T-cell (primary cell): ENCODE results near the gene ANTKMT. TPM values are rescaled to one million over a fixed set of nuclear protein-coding genes. Genes with fewer than 3 reads are reported as not detected.
"Not testable (repeated sequence)": the region's sequence is repeated elsewhere in the genome, so short reads cannot be mapped to it uniquely, and the experiment has no call there.

Experiments used
- ATAC-seq, 4 experiments: fragments of 200-7000 bp in 3 of 4; fragments of 150-1000 bp in 1 of 4; cut with Tn5 transposase; replicated peaks in 1 of 4; 1 replicate in 3 of 4; 2 replicates in 1 of 4; pipeline ENCODE4 v1.10.0; 2021; ENCODE audit warnings: moderate library complexity in 3 of 4, mild to moderate bottlenecking in 2 of 4, moderate number of reproducible peaks in 1 of 4
- CTCF ChIA-PET, 2 donors: fragments of 300-600 bp; sonication (Branson Sonifier 250); formaldehyde crosslinking; loops; one replicate each; lab custom pipeline; 2022; ENCODE audit warnings: antibody characterized with exemption in 2 of 2; lab: Charles Lee
- POLR2A ChIA-PET, 2 donors: fragments of 300-600 bp; sonication (Branson Sonifier 250); formaldehyde crosslinking; loops; one replicate each; lab custom pipeline; 2022; ENCODE audit warnings: antibody characterized with exemption in 2 of 2; lab: Charles Lee
- DNase-seq, 35 experiments: peaks; one replicate each; pipeline versions ENCODE4 v3.0.0 to v3.0.0-alpha.2; 2013 to 2023
- H3K27ac ChIP-seq: one replicate; pipeline ENCODE4 v1.5.1; 2013; ENCODE audit warnings: low read length
- H3K27me3 ChIP-seq, 2 experiments: replicated peaks in 1 of 2; 1 replicate in 1 of 2; 2 replicates in 1 of 2; pipeline versions ENCODE4 v1.6.1 to v1.7.0; 2013; ENCODE audit warnings: low read length in 1 of 2, mixed read lengths in 1 of 2; ENCODE audit not compliant: control insufficient read depth in 2 of 2, insufficient read depth in 2 of 2; ENCODE audit errors: extremely low read depth in 1 of 2
- H3K36me3 ChIP-seq, 2 donors: 1 replicate in 1 of 2; 2 replicates in 1 of 2; pipeline versions ENCODE4 v1.6.1 to v1.7.0; 2013; ENCODE audit warnings: low read length in 1 of 2; ENCODE audit not compliant: control insufficient read depth in 2 of 2, insufficient read depth in 1 of 2; ENCODE audit errors: extremely low read depth in 1 of 2
- H3K4me1 ChIP-seq, 2 experiments: 1 replicate in 1 of 2; 2 replicates in 1 of 2; pipeline versions ENCODE4 v1.6.1 to v1.7.0; 2013; ENCODE audit warnings: low read length in 2 of 2, mixed read lengths in 1 of 2; ENCODE audit not compliant: insufficient read depth in 2 of 2, control insufficient read depth in 1 of 2; ENCODE audit errors: extremely low read depth in 1 of 2
- H3K4me3 ChIP-seq, 2 donors: 1 replicate in 1 of 2; 2 replicates in 1 of 2; pipeline versions ENCODE4 v1.5.1 to v1.7.0; 2013; ENCODE audit warnings: mild to moderate bottlenecking in 2 of 2, low read length in 1 of 2, moderate library complexity in 1 of 2; ENCODE audit not compliant: control insufficient read depth in 1 of 2; ENCODE audit errors: extremely low read depth in 1 of 2
- H3K9me3 ChIP-seq: 2 replicates; pipeline ENCODE4 v1.7.0; 2013
- H3K27ac Mint-ChIP-seq, 2 donors: one replicate each; pipeline ENCODE4 v1.8.0; 2020 to 2021; ENCODE audit warnings: mild to moderate bottlenecking in 2 of 2, mixed read lengths in 2 of 2
- H3K27me3 Mint-ChIP-seq, 2 donors: one replicate each; pipeline ENCODE4 v1.8.0; 2021 to 2022; ENCODE audit warnings: mixed read lengths in 2 of 2
- H3K36me3 Mint-ChIP-seq: one replicate; pipeline ENCODE4 v1.8.0; 2021; ENCODE audit warnings: mixed read lengths
- H3K4me1 Mint-ChIP-seq, 3 donors: one replicate each; pipeline ENCODE4 v1.8.0; 2020 to 2022; ENCODE audit warnings: mixed read lengths in 3 of 3, mild to moderate bottlenecking in 1 of 3
- H3K4me3 Mint-ChIP-seq, 3 donors: one replicate each; pipeline ENCODE4 v1.8.0; 2020 to 2022; ENCODE audit warnings: mild to moderate bottlenecking in 3 of 3, mixed read lengths in 3 of 3, moderate library complexity in 3 of 3
- H3K9me3 Mint-ChIP-seq, 3 donors: one replicate each; pipeline ENCODE4 v1.8.0; 2020 to 2022; ENCODE audit warnings: mixed read lengths in 3 of 3
- WGBS: methylation state at CpG from one replicate; pipeline ENCODE4 v1.1.5; 2013; ENCODE audit warnings: missing lambda C conversion rate; ENCODE audit not compliant: insufficient coverage; 5-methylcytosine and 5-hydroxymethylcytosine counted together
- total RNA-seq, 35 experiments: library from RNA in 6 of 35; stranded (reverse) in 6 of 35; fragments of 120-200 nt in 1 of 35; gene quantifications; one replicate each; pipeline versions ENCODE4 v1.2.1 to v1.2.4 and lab custom pipeline; 2013 to 2026

Gene ANTKMT
- total RNA-seq, 5 donors from 2014 or later (not counting 1 experiment from before 2014, with no cell fraction given) = 22.9 to 38.8 (median 27.2) TPM

GRCh38 chr16:684961-685696 is 35.8 kb upstream of the ANTKMT start:
- Mint-ChIP-seq H3K27ac (no peak overlapping the region), H3K27me3 (no peaks in the 10 kb centered on the region), H3K9me3 (no peaks in the 10 kb centered on the region), H3K4me3 (peak overlapping the region in 2 of 3 donors; percentile 28 to 45), H3K4me1 (peaks cover 10 to 46% (median 46%) of the 10 kb centered on the region in 3 donors), H3K36me3 (peaks cover 4% of the 10 kb centered on the region)
- Histone ChIP-seq H3K4me3 (no peak overlapping the region), H3K9me3 (no peaks in the 10 kb centered on the region), H3K27me3 (no peaks in the 10 kb centered on the region), H3K27ac (no peak overlapping the region), H3K36me3 (peaks cover 8 to 28% of the 10 kb centered on the region in 2 donors), H3K4me1 (peaks cover 8 to 69% of the 10 kb centered on the region in 2 experiments)
- no peak for DNase-seq
- no peak for ATAC-seq
- CTCF ChIA-PET = no interaction called here
- POLR2A ChIA-PET = no interaction called here
- 94% methylated on average over 56 of the region's 61 CpGs for WGBS

DNA sequence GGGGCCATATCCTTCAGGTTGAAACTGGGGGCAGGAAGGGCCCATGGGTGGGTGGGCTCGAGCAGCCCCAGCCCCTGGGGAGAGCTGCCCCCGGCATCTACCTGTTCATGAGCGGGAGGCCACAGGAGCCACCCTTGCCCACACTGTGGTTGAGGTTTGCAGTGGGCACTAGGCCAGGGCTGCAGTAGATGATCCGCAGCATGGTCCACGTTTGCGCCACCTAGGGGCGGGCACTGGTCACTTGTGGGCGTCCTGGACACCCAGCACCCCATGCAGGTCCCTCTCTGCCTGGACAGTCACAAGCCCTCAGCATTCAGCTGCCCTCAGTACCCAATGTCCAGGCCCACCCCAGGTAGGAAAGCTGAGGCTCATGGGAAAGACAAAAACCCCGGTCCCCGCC is 35.0 kb upstream of the ANTKMT start:
- Histone ChIP-seq H3K27me3 (no peaks in the 10 kb centered on the region), H3K4me3 (no peak overlapping the region), H3K4me1 (peaks cover 8 to 72% of the 10 kb centered on the region in 2 experiments), H3K36me3 (peaks cover 8 to 28% of the 10 kb centered on the region in 2 donors), H3K27ac (no peak overlapping the region), H3K9me3 (no peaks in the 10 kb centered on the region)
- no peaks in the 10 kb centered on the region for H3K27me3 Mint-ChIP-seq
- ChIA-PET CTCF (no interaction called here), POLR2A (interaction anchor here in 1 of 2 donors (0.6 kb wide), 1 partner anchor 631 kb away, joined by 5 read pairs; no protein-coding TSS in a partner anchor)
- H3K4me1 Mint-ChIP-seq = peaks cover 13 to 51% (median 50%) of the 10 kb centered on the region in 3 donors
- WGBS = 82% methylated on average over 8 of the region's 10 CpGs
- H3K27ac Mint-ChIP-seq = peak overlapping the region; percentile 28 to 36
- no peaks in the 10 kb centered on the region for H3K9me3 Mint-ChIP-seq
- H3K36me3 Mint-ChIP-seq = peaks cover 4% of the 10 kb centered on the region
- peak overlapping the region in 2 of 3 donors; percentile 45 to 56 for H3K4me3 Mint-ChIP-seq
- ATAC-seq (no peak), DNase-seq (no peak)

GRCh38 chr16:686459-687260 is 34.3 kb upstream of the ANTKMT start:
- DNase-seq = no peak
- 96% methylated on average over 51 of the region's 51 CpGs for WGBS
- ATAC-seq = no peak
- ChIA-PET POLR2A (interaction anchor here in 1 of 2 donors (0.6 kb wide), 1 partner anchor 630 kb away, joined by 5 read pairs; no protein-coding TSS in a partner anchor), CTCF (no interaction called here)
- H3K27me3 ChIP-seq = no peaks in the 10 kb centered on the region
- no peak overlapping the region for H3K4me3 ChIP-seq
- H3K27ac ChIP-seq = no peak overlapping the region
- Mint-ChIP-seq H3K27me3 (no peaks in the 10 kb centered on the region), H3K27ac (no peak overlapping the region), H3K4me1 (peaks cover 17 to 47% (median 47%) of the 10 kb centered on the region in 3 donors), H3K9me3 (no peaks in the 10 kb centered on the region), H3K4me3 (peak overlapping the region in 2 of 3 donors; percentile 34 to 45), H3K36me3 (peaks cover 4% of the 10 kb centered on the region)
- H3K4me1 ChIP-seq = peaks cover 8 to 67% of the 10 kb centered on the region in 2 experiments
- H3K9me3 ChIP-seq = no peaks in the 10 kb centered on the region
- H3K36me3 ChIP-seq = peaks cover 8 to 25% of the 10 kb centered on the region in 2 donors

DNA sequence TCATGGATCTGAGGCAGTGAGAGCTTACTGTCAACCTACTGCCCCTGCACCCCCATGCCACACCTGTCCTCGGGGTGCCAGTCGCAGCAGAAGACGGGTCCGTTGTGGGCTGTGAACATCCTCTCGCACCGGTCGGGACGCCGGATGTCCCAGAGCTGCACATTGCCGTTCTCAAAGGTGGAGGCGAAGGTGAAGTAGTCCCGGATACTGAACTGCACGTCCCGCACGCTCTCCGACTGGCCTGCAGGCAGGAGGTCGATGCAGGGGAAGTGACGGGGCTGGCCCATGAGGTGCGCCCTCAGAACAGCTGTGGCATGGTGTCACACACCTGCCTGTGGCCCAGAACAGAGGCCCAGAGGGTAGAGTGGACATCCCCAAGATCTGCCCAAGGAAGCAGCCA is 33.4 kb upstream of the ANTKMT start:
- CTCF ChIA-PET = no interaction called here

DNA sequence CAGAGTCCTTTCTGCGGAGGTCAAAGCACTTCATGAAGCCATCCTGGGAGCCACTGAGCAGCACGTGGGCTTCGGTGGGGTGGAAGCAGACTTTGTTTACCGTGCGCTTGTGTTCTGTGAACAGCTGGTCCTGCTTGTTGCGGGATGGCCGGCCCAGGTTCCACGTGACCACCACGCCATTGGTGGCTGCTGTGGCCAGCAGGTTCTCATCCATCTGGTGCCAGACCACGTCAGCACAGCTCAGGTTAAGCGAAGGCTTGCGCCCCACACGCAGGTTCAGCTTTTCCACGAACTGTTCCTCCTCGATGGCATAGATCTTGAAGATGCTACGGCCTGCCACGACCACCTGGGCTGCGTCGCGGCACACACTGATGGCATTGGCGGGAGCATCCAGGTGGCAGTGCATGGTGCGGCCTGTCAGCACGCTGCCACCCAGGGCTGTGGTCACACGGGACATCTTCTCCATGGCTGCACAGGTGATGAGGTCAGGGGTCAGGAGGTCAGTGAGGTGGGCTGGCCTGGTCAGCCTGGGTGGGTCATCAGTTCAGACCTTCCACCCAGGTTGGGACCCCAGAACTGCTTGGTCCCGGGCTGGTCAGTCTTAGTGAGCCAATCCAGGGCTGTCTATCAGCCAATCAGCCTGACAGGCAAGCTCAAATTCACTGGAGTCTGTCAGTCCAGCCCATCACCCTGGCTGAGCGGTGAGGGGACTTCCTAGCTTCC is 31.6 kb upstream of the ANTKMT start:
- Mint-ChIP-seq H3K4me3 (peak overlapping the region; percentile 86 to 92 (median 87)), H3K4me1 (peaks cover 12 to 36% (median 36%) of the 10 kb centered on the region in 3 donors), H3K36me3 (no peaks in the 10 kb centered on the region), H3K27ac (peak overlapping the region; percentile 84 to 91), H3K27me3 (no peaks in the 10 kb centered on the region), H3K9me3 (no peaks in the 10 kb centered on the region)
- Histone ChIP-seq H3K27ac (peak overlapping the region; percentile 57), H3K27me3 (peaks cover 0 to 6% of the 10 kb centered on the region in 2 experiments), H3K9me3 (no peaks in the 10 kb centered on the region), H3K36me3 (peaks cover 3 to 8% of the 10 kb centered on the region in 2 donors), H3K4me3 (peak overlapping the region; percentile 76 to 89), H3K4me1 (peaks cover 8 to 54% of the 10 kb centered on the region in 2 experiments)
- WGBS = 87% methylated on average over 26 of the region's 26 CpGs
- ChIA-PET POLR2A (no interaction called here), CTCF (no interaction called here)
- ATAC-seq = no peak
- no peak for DNase-seq

More for the DNA sequence above, 33.4 kb upstream of the ANTKMT start:
- WGBS = 90% methylated on average over 18 of the region's 19 CpGs
- ATAC-seq (no peak), DNase-seq (no peak)
- Mint-ChIP-seq H3K4me3 (no peak overlapping the region), H3K27ac (no peak overlapping the region), H3K36me3 (peaks cover 1% of the 10 kb centered on the region), H3K9me3 (no peaks in the 10 kb centered on the region), H3K4me1 (peaks cover 14 to 45% (median 39%) of the 10 kb centered on the region in 3 donors), H3K27me3 (no peaks in the 10 kb centered on the region)
- H3K27me3 ChIP-seq = no peaks in the 10 kb centered on the region
- no peak overlapping the region for H3K27ac ChIP-seq
- H3K36me3 ChIP-seq = peaks cover 3 to 17% of the 10 kb centered on the region in 2 donors
- POLR2A ChIA-PET = no interaction called here
- peaks cover 8 to 61% of the 10 kb centered on the region in 2 experiments for H3K4me1 ChIP-seq
- no peaks in the 10 kb centered on the region for H3K9me3 ChIP-seq
- H3K4me3 ChIP-seq = no peak overlapping the region

DNA sequence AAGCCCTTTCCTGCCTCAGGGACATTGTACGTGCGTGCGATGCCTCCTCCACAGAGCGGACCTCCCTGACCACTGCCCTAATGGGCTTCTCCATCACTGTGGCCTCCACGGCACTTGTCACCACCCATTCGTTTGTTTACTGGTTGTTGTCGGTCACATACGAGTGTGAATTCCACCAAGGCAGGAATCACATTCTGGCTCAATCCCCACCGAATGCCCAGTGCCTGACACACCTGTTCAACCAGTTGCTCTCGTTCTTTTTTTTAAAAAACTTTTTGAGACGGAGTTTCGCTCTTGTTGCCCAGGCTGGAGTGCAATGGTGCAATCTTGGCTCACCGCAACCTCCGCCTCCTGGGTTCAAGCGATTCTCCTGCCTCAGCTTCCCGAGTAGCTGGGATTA is 29.7 kb upstream of the ANTKMT start:
- peak overlapping the region; percentile 86 to 92 (median 87) for H3K4me3 Mint-ChIP-seq
- H3K36me3 ChIP-seq, H3K36me3 Mint-ChIP-seq, H3K4me3 ChIP-seq, H3K9me3 Mint-ChIP-seq, CTCF ChIA-PET, DNase-seq, POLR2A ChIA-PET, H3K27ac ChIP-seq, H3K9me3 ChIP-seq, H3K27me3 Mint-ChIP-seq, ATAC-seq: not testable (repeated sequence)
- 87% methylated on average over 12 of the region's 16 CpGs for WGBS
- peaks cover 16 to 55% of the 10 kb centered on the region in 2 experiments for H3K4me1 ChIP-seq
- H3K27me3 ChIP-seq = peaks cover 0 to 23% of the 10 kb centered on the region in 2 experiments
- H3K27ac Mint-ChIP-seq = peak overlapping the region; percentile 59 to 68
- peaks cover 18 to 40% (median 37%) of the 10 kb centered on the region in 3 donors for H3K4me1 Mint-ChIP-seq
